ENCODE measurements around the gene RPL13A.
"Not testable (repeated sequence)": the region's sequence is repeated elsewhere in the genome, so short reads cannot be mapped to it uniquely, and the experiment has no call there.

Gene RPL13A
- total RNA-seq: 244 to 585 (median 457) reads per million in 18 experiments

- DNase-seq: peak; percentile 100
Observed at GRCh38 chr19:49487277-49488045, at the start of gene RPL13A. TSS of gene RPL13A (plus strand) at chr19:49487608. CDS start at chr19:49487630, 22 bp downstream.

DNA sequence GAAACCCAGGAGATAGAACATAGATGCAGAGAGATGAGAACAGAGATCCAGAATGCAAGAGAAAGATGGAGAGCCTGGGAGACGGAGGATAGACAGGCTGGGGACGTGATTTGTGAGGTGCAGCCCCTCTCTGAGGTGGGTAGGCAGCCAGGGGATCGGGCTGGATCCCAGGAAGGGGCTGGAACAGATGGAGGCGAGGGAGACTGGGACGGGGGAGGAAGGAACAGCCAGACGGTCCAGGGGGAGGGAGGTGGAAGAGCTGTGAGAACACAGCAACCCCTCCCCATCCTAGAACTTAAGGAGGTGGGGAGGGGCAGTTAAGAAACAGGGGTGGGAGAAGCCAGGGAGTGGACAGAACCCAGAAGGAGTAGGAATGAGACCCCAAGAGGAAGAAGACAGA lies 49.1 kb upstream of the RPL13A start:
- no peak for DNase-seq

- DNase-seq: no peak
Observed at GRCh38 chr19:49439836-49440235, 47.6 kb upstream of the RPL13A start.

GRCh38 chr19:49440439-49441209 lies 46.8 kb upstream of the RPL13A start:
- no peak for DNase-seq

- peak; percentile 6 to 20 for DNase-seq
Observed at GRCh38 chr19:49441210-49441959, 46.0 kb upstream of the RPL13A start, which contains the start of gene SLC17A7. TSS of gene SLC17A7 (minus strand) at chr19:49441527. CDS start at chr19:49441379, 148 bp downstream.

DNA sequence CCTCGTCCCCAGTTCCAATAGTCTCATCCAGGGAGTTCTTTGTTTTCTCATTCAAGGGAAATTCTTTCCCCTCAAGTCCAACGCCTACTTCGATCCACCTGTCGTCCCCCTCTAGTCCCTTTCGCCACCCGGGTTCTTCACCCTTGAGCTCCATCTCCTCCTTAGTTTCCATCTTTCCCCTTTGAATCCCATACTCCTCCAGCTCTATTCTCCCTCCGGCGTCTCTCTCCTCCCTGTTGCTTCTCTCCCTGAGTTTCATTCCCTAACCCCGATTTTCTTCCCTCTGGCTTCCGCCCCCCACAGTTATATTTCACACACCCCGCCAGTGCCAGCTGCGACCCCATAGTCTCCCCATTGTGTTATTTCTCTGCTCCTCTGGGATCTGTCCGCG lies 45.5 kb upstream of the RPL13A start:
- DNase-seq: no peak

DNA sequence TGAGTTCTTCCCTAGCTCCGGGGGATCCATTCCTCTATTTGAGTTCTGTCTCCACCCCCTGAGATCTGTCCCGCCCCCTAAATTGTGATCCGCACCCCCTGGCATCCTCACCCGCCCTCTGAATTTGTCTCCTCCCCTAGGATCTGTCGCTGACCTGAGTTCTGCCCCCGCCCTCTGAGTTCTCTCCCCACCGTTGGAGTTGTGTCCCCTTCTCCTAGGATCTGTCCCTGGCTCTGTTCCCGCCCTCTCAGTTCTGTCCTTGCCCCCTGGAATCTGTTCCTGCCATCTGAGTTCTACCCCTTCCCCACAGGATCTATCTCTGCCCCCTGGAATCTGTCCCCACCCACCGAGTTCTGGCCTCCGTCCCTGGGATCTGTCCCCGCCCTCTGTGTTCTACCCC lies 45.1 kb upstream of the RPL13A start:
- no peak for DNase-seq

- peak; percentile 51 to 74 for DNase-seq
Observed at GRCh38 chr19:49442771-49443365, 44.5 kb upstream of the RPL13A start.

GRCh38 chr19:49443366-49444099 lies 43.9 kb upstream of the RPL13A start:
- DNase-seq: peak; percentile 92 to 96

DNA sequence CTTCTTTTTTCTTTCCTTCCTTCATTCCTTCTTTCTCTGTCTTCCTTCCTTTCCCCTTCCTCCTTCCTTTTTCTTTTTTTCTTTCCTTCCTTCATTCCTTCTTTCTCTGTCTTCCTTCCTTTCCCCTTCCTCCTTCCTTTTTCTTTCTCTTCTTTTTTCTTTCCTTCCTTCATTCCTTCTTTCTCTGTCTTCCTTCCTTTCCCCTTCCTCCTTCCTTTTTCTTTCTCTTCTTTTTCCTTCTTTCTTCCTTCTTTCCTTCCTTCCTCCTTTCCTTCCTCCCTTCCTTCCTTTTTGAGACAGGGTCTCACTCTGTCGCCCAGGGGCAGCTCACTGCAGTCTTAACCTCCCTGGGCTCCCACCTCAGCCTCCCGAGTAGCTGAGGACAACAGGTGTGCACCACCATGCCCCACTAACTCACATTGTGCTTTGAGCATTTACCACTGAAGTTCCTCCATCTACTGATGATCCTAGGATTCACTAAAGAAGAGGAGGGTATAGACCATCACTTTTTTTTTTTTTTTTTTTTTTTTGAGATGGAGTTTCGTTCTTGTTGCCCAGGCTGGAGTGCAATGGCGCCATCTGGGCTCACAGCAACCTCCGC lies 43.2 kb upstream of the RPL13A start:
- not testable (repeated sequence) for DNase-seq

GRCh38 chr19:49445997-49446396 lies 41.4 kb upstream of the RPL13A start:
- DNase-seq: peak; percentile 17 to 29

DNA sequence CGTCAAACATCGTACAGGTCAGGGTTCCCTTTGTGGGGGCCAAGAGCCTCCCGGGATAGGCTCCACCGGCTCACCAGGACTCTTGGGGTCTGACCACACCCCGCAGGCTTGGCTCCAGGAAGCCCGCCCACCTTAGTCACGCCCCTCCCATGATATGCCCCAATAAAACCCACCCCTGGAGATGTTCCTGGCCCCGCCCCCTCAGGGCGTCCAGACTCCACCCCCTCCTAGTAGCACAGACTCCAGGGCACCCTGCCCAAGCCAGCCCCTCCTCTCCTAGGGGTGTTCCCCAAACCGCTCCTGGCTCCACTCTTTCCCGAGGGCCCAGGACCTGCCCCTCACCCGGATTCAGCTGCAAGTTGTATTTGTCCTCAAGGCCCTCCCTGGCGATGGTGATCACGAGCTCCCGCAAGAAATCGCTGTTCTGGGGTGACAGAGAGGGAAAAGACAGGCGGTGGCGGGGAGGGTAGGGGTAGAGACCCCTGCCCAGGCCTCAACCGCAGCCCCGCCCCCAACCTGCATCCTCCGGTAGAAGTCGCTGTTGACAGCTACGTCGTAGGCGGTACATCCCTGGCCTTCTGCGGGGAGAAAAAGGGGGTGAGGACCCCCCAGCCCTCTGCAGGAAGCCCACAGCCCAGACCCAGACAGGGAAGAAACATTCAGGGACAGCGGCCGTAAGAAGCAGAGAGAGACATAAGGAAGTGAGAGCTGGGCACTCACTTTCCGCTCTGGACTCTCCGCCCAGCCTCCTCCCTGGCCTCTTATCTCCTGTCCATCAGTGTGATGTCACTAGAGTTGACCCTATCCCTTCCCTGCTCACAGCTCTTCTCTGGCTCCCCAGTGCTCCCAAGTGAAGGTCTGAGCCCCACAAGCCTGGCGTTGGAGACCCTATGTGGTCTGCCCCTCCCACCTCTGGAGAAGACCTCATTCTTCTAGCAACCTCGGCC lies 39.6 kb upstream of the RPL13A start:
- no peak for DNase-seq

GRCh38 chr19:49448432-49448786 lies 39.0 kb upstream of the RPL13A start:
- no peak for DNase-seq

DNA sequence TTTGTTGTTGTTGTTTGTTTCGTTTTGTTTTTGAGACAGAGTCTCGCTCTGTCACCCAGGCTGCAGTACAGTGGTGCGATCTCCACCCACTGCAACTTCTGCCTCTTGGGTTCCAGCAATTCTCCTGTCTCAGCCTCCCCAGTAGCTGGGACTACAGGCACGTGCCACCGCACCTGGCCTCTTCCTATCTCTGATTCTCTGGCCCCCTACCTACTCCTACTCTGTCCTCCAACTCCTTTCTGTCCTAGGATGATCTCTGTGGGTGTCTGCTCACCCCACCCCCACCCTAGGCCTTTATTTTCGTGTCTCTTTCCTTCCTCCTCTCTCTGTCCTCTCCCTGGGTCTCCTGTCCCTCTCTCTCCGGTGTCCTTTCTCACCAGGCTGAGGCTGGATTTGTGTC lies 37.0 kb upstream of the RPL13A start:
- no peak for DNase-seq

DNA sequence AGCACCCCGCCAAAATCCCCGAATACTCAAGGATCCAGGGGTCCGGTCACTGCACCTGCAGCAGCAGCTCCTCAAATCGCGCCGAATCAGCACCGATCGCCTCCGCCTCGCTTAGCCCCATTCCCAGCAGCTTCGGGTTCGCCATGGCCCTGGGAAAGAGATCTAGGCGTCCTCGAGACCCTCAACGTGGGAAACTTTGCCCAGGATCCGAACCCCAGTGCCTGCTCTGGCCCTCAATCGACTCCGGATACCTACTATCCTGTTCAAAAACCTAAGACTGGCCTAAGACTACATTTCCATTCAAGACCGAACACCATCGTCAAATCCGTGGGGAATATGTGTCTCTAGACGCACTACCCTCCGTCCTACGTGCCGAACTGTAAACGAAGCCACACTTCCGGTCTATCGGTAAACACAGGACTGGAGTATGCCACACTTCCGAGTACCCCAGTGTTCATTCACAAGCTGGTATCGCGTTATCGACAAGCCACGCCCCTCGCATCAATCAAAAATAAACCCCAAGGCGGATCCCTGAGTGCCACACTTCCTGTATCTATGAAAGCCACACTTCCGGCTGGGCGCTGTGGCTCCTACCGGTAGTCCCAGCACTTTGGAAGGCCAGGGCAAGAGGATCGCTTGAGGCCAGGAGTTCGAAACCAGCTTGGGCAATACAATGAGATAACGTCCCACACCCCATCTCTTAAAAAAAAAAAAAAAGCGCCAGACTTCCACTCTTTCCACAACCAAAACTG lies 35.8 kb upstream of the RPL13A start, which contains the start of gene PIH1D1:
Gene PIH1D1, minus strand, starts transcription at position 385 of the 752 bp plus-strand sequence. Its CDS starts 240 bp downstream, at position 145.
- DNase-seq: peak; percentile 99

DNA sequence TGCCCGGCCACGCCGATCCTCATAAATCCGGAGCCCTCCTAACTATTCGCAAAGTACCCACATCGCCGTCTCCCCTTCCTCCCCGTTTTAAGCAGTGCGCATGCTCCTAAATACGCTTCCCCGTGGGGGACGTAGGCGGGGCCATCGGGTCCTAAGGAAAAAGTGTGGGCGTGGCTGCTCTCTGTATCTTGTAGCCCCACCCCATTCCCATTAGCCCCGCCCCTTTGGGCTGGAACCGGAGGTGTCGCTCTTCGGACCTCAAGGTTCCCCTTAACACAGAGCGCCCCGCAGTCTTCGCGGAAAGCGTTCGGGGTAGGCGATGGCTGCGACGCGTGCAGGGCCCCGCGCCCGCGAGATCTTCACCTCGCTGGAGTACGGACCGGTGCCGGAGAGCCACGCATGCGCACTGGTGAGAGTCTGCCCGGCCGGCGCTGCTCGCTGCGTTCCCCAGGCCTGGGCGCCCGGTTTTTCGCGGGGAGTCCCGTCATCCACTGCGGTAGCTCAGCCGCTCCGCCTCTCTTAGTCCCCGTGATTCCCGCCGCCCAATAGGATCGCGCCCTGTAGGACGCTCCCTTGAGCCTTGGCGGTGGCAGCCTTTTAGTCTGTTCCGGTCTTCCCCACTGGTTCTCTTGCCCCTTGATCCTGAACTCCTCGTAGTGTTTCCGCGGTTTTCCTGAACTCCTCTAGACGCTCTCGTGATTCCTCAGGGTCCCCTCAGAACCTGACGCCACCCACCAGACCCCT lies 34.2 kb upstream of the RPL13A start, which contains the start of gene ALDH16A1:
Gene ALDH16A1, plus strand, starts transcription at position 213 of the 744 bp plus-strand sequence. Its CDS starts 107 bp downstream, at position 320.
- DNase-seq: peak; percentile 98 to 99

DNA sequence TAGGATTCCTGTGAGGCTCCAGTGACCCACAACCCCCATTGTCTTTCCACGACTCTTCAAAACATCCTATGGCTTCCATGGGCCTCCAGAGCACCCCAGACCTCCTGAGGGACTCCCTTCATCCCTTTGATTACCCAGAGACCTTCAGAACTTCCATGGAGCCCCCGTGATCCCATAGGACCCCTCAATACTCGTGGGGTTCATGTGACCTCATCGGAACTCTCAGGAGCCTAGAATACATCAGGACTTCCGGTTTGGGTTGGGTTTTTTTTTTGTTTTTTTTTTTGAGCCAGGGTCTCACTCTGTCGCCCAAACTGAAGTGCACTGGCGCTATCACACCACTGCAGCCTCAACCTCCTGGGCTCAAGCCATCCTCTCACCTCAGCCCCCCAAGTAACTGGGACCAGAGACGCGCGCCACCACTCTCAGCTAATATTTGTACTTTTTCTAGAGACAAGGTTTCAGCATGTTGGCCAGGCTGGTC lies 33.6 kb upstream of the RPL13A start:
- no peak for DNase-seq

DNA sequence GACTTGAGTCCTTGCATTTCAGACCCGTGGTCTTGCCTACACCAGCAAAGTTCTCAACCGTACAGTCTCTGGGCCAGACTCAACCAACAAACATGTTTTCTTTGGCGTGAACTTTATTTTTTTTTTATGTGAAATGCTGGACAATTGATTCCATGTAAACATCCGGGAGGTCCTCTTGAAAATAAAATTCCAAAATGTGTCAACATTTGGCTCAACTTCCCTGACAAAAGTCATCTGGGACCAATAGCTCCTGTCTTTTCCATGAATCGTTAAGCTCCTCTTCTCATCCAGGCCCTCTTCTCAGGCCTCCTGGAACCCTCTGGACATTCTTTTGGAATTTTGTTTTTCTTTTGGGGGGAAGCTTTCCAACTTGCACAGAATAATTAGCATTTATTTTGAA lies 31.6 kb upstream of the RPL13A start:
- DNase-seq: no peak

Measured in inflammatory macrophage (primary cell).